Measurements from ENCODE around the gene CTAG1A. TPM values are rescaled to one million over a fixed set of nuclear protein-coding genes. Genes with fewer than 3 reads are reported as not detected.
"Not testable (repeated sequence)": the region's sequence is repeated elsewhere in the genome, so short reads cannot be mapped to it uniquely, and the experiment has no call there.

Gene CTAG1A
- total and polyA plus RNA-seq, 2 experiments from 2014 or later, result not detected

DNA sequence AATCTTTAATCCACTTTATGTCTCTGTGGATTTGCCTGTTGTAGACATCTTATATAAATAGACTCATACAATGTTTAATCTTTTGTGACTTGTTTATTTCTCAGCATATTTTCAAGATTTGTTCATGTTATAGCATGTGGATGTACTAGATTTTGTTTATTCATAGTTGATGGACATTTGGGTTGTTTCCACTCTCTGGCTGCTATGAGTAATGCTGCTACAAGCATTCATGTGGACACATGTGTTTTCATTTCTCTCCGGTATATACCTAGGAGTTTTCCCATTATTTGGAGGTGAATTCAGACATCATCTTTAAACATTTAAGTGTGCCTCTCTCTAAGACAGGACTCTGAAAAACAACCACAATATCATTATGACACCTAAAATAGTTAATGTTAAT lies 35.2 kb upstream of the CTAG1A start:
- H3K27ac ChIP-seq (ENCODE audit: low read depth), result no peak overlapping the region
- Mint-ChIP-seq H3K4me3 (peak overlapping the region; percentile 45; the same call in 1 of the 3 replicates), H3K27me3 (ENCODE audit: insufficient read depth, low read depth, poor library complexity) (peaks cover 11% of the 10 kb centered on the region), H3K9me3 (no peaks in the 10 kb centered on the region), H3K36me3 (ENCODE audit: low read depth) (peaks cover 16% of the 10 kb centered on the region), H3K27ac (no peak overlapping the region), H3K4me1 (peaks cover 10% of the 10 kb centered on the region)
- peaks cover 31% of the 10 kb centered on the region for H3K79me2 ChIP-seq (replicated peaks; ENCODE audit: insufficient read depth)
- no peak overlapping the region for H3K4me2 ChIP-seq
- no peak for TF ChIP-seq NANOG (IDR thresholded peaks at IDR 0.05; ENCODE audit: borderline replicate concordance)
- TF ChIP-seq ZNF114 (CRISPR knock-in tag; IDR thresholded peaks at IDR 0.05), result no peak
- TF ChIP-seq, protein P1, sequence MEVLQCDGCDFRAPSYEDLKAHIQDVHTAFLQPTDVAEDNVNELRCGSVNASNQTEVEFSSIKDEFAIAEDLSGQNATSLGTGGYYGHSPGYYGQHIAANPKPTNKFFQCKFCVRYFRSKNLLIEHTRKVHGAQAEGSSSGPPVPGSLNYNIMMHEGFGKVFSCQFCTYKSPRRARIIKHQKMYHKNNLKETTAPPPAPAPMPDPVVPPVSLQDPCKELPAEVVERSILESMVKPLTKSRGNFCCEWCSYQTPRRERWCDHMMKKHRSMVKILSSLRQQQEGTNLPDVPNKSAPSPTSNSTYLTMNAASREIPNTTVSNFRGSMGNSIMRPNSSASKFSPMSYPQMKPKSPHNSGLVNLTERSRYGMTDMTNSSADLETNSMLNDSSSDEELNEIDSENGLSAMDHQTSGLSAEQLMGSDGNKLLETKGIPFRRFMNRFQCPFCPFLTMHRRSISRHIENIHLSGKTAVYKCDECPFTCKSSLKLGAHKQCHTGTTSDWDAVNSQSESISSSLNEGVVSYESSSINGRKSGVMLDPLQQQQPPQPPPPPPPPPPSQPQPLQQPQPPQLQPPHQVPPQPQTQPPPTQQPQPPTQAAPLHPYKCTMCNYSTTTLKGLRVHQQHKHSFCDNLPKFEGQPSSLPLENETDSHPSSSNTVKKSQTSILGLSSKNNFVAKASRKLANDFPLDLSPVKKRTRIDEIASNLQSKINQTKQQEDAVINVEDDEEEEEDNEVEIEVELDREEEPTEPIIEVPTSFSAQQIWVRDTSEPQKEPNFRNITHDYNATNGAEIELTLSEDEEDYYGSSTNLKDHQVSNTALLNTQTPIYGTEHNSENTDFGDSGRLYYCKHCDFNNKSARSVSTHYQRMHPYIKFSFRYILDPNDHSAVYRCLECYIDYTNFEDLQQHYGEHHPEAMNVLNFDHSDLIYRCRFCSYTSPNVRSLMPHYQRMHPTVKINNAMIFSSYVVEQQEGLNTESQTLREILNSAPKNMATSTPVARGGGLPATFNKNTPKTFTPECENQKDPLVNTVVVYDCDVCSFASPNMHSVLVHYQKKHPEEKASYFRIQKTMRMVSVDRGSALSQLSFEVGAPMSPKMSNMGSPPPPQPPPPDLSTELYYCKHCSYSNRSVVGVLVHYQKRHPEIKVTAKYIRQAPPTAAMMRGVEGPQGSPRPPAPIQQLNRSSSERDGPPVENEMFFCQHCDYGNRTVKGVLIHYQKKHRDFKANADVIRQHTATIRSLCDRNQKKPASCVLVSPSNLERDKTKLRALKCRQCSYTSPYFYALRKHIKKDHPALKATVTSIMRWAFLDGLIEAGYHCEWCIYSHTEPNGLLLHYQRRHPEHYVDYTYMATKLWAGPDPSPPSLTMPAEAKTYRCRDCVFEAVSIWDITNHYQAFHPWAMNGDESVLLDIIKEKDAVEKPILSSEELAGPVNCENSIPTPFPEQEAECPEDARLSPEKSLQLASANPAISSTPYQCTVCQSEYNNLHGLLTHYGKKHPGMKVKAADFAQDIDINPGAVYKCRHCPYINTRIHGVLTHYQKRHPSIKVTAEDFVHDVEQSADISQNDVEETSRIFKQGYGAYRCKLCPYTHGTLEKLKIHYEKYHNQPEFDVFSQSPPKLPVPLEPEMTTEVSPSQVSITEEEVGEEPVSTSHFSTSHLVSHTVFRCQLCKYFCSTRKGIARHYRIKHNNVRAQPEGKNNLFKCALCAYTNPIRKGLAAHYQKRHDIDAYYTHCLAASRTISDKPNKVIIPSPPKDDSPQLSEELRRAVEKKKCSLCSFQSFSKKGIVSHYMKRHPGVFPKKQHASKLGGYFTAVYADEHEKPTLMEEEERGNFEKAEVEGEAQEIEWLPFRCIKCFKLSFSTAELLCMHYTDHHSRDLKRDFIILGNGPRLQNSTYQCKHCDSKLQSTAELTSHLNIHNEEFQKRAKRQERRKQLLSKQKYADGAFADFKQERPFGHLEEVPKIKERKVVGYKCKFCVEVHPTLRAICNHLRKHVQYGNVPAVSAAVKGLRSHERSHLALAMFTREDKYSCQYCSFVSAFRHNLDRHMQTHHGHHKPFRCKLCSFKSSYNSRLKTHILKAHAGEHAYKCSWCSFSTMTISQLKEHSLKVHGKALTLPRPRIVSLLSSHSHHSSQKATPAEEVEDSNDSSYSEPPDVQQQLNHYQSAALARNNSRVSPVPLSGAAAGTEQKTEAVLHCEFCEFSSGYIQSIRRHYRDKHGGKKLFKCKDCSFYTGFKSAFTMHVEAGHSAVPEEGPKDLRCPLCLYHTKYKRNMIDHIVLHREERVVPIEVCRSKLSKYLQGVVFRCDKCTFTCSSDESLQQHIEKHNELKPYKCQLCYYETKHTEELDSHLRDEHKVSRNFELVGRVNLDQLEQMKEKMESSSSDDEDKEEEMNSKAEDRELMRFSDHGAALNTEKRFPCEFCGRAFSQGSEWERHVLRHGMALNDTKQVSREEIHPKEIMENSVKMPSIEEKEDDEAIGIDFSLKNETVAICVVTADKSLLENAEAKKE (CRISPR knock-in tag; IDR thresholded peaks at IDR 0.05), result no peak
- TF ChIP-seq, protein P2, sequence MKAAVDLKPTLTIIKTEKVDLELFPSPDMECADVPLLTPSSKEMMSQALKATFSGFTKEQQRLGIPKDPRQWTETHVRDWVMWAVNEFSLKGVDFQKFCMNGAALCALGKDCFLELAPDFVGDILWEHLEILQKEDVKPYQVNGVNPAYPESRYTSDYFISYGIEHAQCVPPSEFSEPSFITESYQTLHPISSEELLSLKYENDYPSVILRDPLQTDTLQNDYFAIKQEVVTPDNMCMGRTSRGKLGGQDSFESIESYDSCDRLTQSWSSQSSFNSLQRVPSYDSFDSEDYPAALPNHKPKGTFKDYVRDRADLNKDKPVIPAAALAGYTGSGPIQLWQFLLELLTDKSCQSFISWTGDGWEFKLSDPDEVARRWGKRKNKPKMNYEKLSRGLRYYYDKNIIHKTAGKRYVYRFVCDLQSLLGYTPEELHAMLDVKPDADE (IDR thresholded peaks at IDR 0.05), result no peak
- no peak for TF ChIP-seq CREB1 (CRISPR knock-in tag; IDR thresholded peaks at IDR 0.05; ENCODE audit: low read depth)
- H4K20me1 ChIP-seq (replicated peaks; ENCODE audit: insufficient read depth), result no peaks in the 10 kb centered on the region
- ATAC-seq (no peak), DNase-seq (ENCODE audit: low spot score) (no peak)
- 0 out of 2 replicates have a peak, but pooled peaks cover 2% of the 10 kb centered on the region for H3F3A ChIP-seq (replicated peaks; ENCODE audit: low read depth)
- H2AFZ ChIP-seq, result no peak overlapping the region
- H3K4me1 ChIP-seq (ENCODE audit: insufficient read depth), result no peaks in the 10 kb centered on the region
- no peak overlapping the region for H3K4me3 ChIP-seq
- H3K27me3 ChIP-seq (ENCODE audit: insufficient read depth), result no peaks in the 10 kb centered on the region
- no peaks in the 10 kb centered on the region for H3K9me2 ChIP-seq (ENCODE audit: insufficient read depth)
- no peaks in the 10 kb centered on the region for H3K36me3 ChIP-seq (ENCODE audit: insufficient read depth)

DNA sequence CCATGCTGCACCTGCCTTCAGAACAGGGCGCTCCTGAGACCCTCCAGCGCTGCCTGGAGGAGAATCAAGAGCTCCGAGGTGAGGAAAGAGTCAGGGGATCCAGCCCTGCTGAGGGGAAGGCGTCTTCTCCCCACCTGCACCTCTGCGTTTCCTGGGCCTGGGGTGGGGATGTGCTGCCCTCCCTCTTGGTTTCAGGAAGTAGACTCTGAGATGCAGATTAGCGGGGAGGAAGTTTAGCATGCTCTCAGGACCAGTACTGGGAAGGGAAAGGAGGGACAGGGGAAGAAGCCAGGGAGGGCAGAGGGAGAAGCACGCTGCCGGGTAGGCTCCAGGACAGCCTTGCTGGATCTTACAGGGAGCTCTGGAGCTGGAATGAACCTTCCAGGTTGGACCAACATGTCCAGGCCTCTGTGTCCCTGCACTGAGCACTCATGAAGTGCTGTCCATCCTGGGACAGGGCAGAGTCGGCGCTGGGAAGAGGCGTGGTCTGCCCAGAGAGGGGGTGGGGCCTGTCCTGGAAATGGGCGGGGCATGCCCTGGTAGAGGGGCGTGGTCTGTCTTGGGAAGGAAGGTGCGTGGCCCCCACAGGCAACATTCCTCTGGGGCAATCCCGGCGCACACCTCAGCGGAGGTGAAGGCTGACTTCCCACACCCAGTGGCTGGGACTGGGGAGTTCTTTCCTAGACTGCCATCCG lies 32.7 kb upstream of the CTAG1A start:
- not testable (repeated sequence) for H3K27ac ChIP-seq (ENCODE audit: low read depth); H3K4me2 ChIP-seq; DNase-seq (ENCODE audit: low spot score); H3K9me3 Mint-ChIP-seq; H3K36me3 ChIP-seq (ENCODE audit: insufficient read depth); H3K4me3 Mint-ChIP-seq; H3K4me1 ChIP-seq (ENCODE audit: insufficient read depth); H4K20me1 ChIP-seq (replicated peaks; ENCODE audit: insufficient read depth); H3K27me3 Mint-ChIP-seq (ENCODE audit: insufficient read depth, low read depth, poor library complexity); H2AFZ ChIP-seq; H3K27ac Mint-ChIP-seq; H3F3A ChIP-seq (replicated peaks; ENCODE audit: low read depth); H3K4me1 Mint-ChIP-seq; H3K36me3 Mint-ChIP-seq (ENCODE audit: low read depth); H3K4me3 ChIP-seq; H3K9me2 ChIP-seq (ENCODE audit: insufficient read depth); H3K27me3 ChIP-seq (ENCODE audit: insufficient read depth)
- peaks cover 28% of the 10 kb centered on the region for H3K79me2 ChIP-seq (replicated peaks; ENCODE audit: insufficient read depth)
- ATAC-seq, result peak; percentile 59

DNA sequence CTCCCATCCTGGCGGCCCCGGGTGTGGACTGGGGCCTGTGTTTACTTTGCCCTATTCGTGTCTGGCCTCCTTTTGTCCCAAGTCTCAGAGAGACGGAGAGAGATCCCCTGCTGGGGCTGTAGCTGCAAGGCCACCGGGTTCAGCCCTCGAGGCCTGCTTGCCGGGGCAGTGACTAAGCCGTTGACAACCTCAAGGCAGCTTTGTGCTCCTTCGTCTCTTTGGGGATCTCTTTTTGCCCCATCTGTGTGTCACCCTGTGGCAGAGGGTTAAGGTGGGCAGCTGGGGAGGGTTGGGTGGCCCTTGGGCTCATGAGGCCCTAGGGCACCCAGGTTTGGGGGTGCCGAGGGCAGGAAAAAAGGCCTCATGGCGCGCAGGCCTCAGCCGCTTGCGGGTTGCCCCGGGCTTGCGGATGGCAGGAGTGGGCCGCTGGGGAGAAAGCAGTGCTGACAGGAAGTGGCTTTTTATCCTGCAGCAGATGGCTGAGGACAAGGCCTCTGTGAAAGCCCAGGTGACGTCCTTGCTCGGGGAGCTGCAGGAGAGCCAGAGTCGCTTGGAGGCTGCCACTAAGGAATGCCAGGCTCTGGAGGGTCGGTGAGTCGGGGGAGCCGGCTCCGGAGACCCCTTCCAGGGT lies 26.8 kb upstream of the CTAG1A start:
- H3K4me3 Mint-ChIP-seq; H3K9me2 ChIP-seq (ENCODE audit: insufficient read depth); DNase-seq (ENCODE audit: low spot score); H3K27me3 ChIP-seq (ENCODE audit: insufficient read depth); ATAC-seq; H3K9me3 Mint-ChIP-seq; H3K27ac Mint-ChIP-seq; H3K4me2 ChIP-seq; H3K27ac ChIP-seq (ENCODE audit: low read depth); H3K4me1 Mint-ChIP-seq; H3K36me3 Mint-ChIP-seq (ENCODE audit: low read depth); H3K4me3 ChIP-seq; H3K36me3 ChIP-seq (ENCODE audit: insufficient read depth); H3K4me1 ChIP-seq (ENCODE audit: insufficient read depth); H4K20me1 ChIP-seq (replicated peaks; ENCODE audit: insufficient read depth); H3K27me3 Mint-ChIP-seq (ENCODE audit: insufficient read depth, low read depth, poor library complexity); H2AFZ ChIP-seq; H3K79me2 ChIP-seq (replicated peaks; ENCODE audit: insufficient read depth); H3F3A ChIP-seq (replicated peaks; ENCODE audit: low read depth): not testable (repeated sequence)

Measured in GM23338 (cell line).